T-helper 17 cell (primary cell): ENCODE results near the gene CLSTN2. TPM values are rescaled to one million over a fixed set of nuclear protein-coding genes. Genes with fewer than 3 reads are reported as not detected.

ENCODE experiments used
- ATAC-seq: fragments of 150-1000 bp; cut with Tn5 transposase; 2 replicates; pipeline ENCODE4 v1.10.0; 2021; ENCODE audit warnings: mild to moderate bottlenecking, moderate library complexity
- DNase-seq, 3 donors: peaks; one replicate each; pipeline versions ENCODE4 v3.0.0 to v3.0.0-alpha.2; 2020 to 2021
- H3K9me3 ChIP-seq: one replicate; pipeline ENCODE4 v1.7.0; 2013; ENCODE audit warnings: low read length, mild to moderate bottlenecking; ENCODE audit not compliant: control insufficient read depth, poor library complexity, severe bottlenecking
- H3K27ac Mint-ChIP-seq: one replicate; pipeline ENCODE4 v1.8.0; 2022; ENCODE audit warnings: mild to moderate bottlenecking, moderate library complexity, mixed read lengths
- H3K27me3 Mint-ChIP-seq: one replicate; pipeline ENCODE4 v1.8.0; 2022; ENCODE audit warnings: mixed read lengths
- H3K36me3 Mint-ChIP-seq: one replicate; pipeline ENCODE4 v1.8.0; 2022; ENCODE audit warnings: low read depth, mixed read lengths
- H3K4me1 Mint-ChIP-seq: one replicate; pipeline ENCODE4 v1.8.0; 2022; ENCODE audit warnings: mild to moderate bottlenecking, mixed read lengths
- H3K4me3 Mint-ChIP-seq: one replicate; pipeline ENCODE4 v1.8.0; 2022; ENCODE audit warnings: mild to moderate bottlenecking, moderate library complexity, mixed read lengths
- total RNA-seq, 4 donors: library from RNA in 2 of 4; stranded (reverse) in 2 of 4; gene quantifications; one replicate each; pipeline ENCODE4 v1.2.3 and lab custom pipeline; 2022 to 2026

The CLSTN2 gene
- total RNA-seq, 2 donors from 2014 or later, result not detected

DNA sequence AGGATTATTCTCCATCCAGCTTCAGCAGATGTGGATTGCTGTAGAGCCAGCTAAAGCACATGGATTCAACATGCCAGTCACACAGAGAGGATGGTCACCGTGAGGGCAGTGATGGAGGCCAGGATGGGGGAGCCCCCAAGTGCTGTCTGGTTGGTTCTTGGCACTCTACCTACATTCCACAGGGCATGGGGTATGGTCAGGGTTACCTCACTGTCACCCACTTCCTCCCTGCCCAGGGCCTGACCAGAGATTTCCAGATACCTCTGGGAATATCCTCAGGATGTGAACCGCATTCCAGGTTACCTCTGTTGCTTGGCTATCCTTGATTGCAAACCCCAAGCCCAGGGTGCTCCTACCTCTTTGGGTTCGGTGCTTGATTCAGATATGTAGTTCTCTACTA lies 595.6 kb downstream of the CLSTN2 start:
- H3K27me3 Mint-ChIP-seq, result no peaks in the 10 kb centered on the region
- H3K4me1 Mint-ChIP-seq, result no peaks in the 10 kb centered on the region
- no peak overlapping the region for H3K27ac Mint-ChIP-seq
- ATAC-seq, result no peak
- no peak for DNase-seq
- H3K9me3 ChIP-seq, result no peaks in the 10 kb centered on the region
- no peak overlapping the region for H3K4me3 Mint-ChIP-seq
- H3K36me3 Mint-ChIP-seq, result no peaks in the 10 kb centered on the region

DNA sequence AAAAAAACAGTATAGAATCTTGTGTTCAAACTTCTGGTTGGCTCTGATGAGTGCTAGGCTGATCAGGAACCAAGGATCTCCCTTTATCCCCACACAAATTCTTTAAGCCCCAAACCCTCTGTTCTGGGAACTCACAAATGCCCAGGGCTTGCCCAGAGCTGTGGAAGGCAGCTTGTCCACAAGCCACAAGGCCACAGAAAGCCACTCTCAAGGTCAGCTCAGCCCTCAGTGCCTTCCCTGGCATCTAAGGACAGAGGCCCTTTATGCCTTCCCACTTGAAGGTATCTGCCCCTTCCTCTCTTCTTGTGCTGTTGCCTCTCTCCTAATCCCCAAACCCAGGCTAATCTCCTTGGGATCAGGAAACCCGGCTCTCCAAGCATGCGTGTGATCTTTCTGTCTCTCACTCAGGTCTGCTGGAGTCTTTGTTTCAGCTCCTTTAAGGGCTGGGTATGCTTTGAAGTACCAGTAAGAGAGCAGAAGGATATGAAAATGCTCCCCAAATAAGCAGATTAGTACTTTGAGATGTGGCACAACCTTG lies 597.9 kb downstream of the CLSTN2 start:
- DNase-seq (no peak), ATAC-seq (no peak)
- no peaks in the 10 kb centered on the region for H3K9me3 ChIP-seq
- H3K27ac Mint-ChIP-seq, result no peak overlapping the region
- no peak overlapping the region for H3K4me3 Mint-ChIP-seq
- no peaks in the 10 kb centered on the region for H3K4me1 Mint-ChIP-seq
- no peaks in the 10 kb centered on the region for H3K36me3 Mint-ChIP-seq
- peaks cover 5% of the 10 kb centered on the region for H3K27me3 Mint-ChIP-seq

DNA sequence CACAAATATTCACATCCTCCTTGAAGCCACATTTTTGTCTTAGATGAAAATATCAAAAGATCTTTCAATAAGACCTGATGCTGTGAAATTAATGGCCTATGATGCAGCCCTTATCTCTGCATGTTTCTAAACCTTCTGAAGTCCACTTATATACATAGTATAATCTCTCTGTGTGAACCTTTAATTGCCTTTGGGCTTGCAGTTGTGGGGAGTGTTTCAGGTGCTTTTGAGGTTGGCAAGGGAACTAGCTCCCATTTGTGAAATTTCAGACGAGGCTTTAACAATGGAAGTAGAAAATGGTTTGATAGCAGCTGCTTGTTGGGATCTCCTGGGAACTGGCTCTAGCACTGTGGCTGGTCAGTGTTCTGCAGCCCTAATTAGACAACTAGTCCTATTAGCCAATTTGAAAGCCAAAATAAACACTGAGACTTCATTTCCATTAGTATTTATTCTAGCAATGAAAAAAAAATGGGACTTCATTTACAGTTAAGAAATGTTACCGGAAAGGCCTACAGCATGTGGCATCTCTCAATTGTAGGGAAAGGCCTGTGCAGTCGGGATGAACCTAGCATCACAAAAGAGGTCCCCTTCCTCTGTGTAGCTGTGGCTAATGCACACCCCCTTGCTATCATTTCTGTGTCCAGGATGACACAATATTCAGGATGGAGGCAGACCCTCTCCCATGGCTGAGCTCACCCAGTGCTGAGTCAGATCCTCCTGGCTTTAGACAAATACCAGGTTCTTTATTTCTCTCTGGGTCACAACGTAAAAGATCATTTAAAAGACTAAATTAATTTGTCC lies 602.1 kb downstream of the CLSTN2 start:
- H3K9me3 ChIP-seq, result no peaks in the 10 kb centered on the region
- H3K36me3 Mint-ChIP-seq, result no peaks in the 10 kb centered on the region
- H3K4me1 Mint-ChIP-seq, result no peaks in the 10 kb centered on the region
- ATAC-seq (no peak), DNase-seq (no peak)
- H3K27ac Mint-ChIP-seq, result no peak overlapping the region
- H3K27me3 Mint-ChIP-seq, result peaks cover 7% of the 10 kb centered on the region
- H3K4me3 Mint-ChIP-seq, result no peak overlapping the region

DNA sequence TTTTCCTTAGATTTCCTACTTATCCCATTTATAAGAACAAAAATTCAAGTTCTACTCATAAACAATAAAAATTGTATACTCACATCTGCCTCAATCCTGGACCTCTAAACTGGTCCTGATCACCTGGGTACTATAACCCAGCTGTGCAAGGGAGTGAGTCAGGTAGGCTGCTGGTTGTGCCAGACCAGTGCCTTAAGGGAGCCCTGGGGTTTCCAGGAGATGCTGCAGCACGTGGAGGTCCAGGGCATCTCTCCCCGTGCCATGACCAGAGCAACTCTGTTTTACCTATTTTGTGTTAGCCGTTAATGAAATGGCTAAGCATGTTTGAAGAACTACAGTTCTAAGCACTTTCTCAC lies 602.7 kb downstream of the CLSTN2 start:
- Mint-ChIP-seq H3K27me3 (peaks cover 7% of the 10 kb centered on the region), H3K4me1 (no peaks in the 10 kb centered on the region), H3K36me3 (no peaks in the 10 kb centered on the region), H3K4me3 (no peak overlapping the region), H3K27ac (no peak overlapping the region)
- no peak for ATAC-seq
- no peak for DNase-seq
- H3K9me3 ChIP-seq, result no peaks in the 10 kb centered on the region

DNA sequence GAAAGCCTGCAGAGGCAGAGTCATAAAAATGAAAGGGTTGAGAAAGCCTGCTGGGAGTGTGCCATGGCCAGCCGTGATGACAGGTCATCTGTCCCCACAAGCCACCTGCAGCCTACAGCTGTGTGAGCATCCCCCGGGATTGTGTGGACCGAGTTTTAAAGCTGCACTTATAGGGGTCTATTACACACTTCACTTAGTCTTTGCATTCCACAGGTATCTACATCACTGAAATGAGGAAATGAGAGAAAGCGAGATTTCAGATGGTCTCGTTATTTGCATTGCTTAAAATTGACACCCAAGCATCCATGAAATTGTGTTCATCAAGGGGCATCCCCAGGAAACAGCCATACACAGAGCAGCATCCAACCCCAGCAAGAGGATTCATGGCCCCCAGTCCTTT lies 605.3 kb downstream of the CLSTN2 start:
- ATAC-seq, result no peak
- no peaks in the 10 kb centered on the region for H3K9me3 ChIP-seq
- no peak for DNase-seq
- H3K36me3 Mint-ChIP-seq, result no peaks in the 10 kb centered on the region
- no peaks in the 10 kb centered on the region for H3K4me1 Mint-ChIP-seq
- H3K4me3 Mint-ChIP-seq, result no peak overlapping the region
- peaks cover 8% of the 10 kb centered on the region for H3K27me3 Mint-ChIP-seq
- H3K27ac Mint-ChIP-seq, result no peak overlapping the region

DNA sequence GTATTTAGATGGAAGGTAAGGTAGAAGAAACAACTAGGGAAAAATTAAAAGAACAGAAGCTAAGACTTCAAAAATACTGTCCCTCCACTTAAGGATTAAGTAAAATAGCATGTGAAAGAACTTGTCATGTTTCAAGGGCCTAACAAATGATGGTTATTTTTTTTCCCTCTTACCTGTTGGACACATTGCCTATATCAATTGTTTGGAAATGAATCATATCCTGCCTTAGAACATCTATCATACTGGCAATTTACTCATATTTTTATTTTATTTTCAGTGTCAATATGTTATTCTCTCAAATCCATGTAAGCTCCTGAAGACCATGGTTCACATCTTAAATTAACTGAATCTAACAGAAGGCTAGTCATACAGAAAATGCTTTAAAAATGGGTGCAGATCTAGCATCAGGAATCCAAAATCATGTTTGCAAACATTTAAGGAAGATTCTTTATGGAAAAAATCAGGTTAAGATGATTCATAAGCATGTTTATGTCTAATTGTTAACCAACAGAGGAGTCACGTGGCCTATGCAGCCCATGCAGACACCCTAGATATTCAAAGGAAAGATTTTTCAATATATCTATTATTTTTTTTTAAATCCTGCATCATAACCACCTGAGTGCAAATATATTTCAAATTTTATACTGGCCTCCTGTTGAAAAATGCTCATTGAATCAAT lies 607.1 kb downstream of the CLSTN2 start:
- ATAC-seq (no peak), DNase-seq (no peak)
- Mint-ChIP-seq H3K36me3 (no peaks in the 10 kb centered on the region), H3K27me3 (peaks cover 12% of the 10 kb centered on the region), H3K27ac (no peak overlapping the region), H3K4me1 (no peaks in the 10 kb centered on the region), H3K4me3 (no peak overlapping the region)
- H3K9me3 ChIP-seq, result no peaks in the 10 kb centered on the region

DNA sequence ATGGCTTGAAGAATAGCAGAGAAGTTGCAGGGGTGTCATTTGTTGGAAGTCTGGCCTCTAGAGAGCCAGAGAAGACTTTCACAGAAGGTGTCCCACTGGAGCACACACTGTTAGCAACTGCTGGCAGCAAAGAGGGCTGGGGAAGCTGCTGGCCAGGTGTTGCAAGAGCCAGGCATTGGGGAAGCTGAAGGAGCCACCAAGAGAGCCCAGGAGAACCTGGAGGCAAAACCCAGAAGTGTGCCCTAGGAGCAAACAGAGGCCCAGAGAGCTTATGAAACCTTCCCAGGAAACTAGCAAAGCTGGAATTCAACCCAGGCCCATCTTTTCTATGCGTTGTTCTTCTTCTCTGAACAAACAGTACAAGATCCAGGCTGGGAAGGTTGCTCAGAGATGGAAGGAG lies 610.2 kb downstream of the CLSTN2 start:
- H3K4me1 Mint-ChIP-seq, result no peaks in the 10 kb centered on the region
- H3K4me3 Mint-ChIP-seq, result no peak overlapping the region
- DNase-seq (no peak), ATAC-seq (no peak)
- no peak overlapping the region for H3K27ac Mint-ChIP-seq
- no peaks in the 10 kb centered on the region for H3K9me3 ChIP-seq
- H3K36me3 Mint-ChIP-seq, result no peaks in the 10 kb centered on the region
- H3K27me3 Mint-ChIP-seq, result peaks cover 5% of the 10 kb centered on the region

DNA sequence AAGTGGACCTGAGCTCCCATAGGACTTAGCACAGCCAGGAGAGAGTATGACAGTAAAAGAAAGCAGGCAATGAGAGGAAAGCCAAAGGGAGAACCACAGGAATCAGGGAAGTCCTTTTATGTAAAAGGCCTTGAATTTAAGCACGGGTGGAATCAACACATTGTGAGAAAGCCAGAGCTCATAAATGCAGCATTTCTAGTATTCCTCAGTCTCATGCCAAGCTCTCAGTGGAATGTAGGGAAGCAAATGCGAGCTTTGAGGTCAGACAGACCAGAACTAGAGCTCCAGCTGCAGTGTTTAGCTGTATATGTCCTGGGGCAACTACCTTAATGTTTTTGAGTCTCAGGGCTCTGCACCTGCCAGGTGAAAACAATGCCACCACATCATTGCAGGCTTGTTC lies 610.8 kb downstream of the CLSTN2 start:
- DNase-seq (no peak), ATAC-seq (no peak)
- H3K9me3 ChIP-seq, result no peaks in the 10 kb centered on the region
- peaks cover 5% of the 10 kb centered on the region for H3K27me3 Mint-ChIP-seq
- H3K36me3 Mint-ChIP-seq, result no peaks in the 10 kb centered on the region
- no peaks in the 10 kb centered on the region for H3K4me1 Mint-ChIP-seq
- no peak overlapping the region for H3K27ac Mint-ChIP-seq
- no peak overlapping the region for H3K4me3 Mint-ChIP-seq

DNA sequence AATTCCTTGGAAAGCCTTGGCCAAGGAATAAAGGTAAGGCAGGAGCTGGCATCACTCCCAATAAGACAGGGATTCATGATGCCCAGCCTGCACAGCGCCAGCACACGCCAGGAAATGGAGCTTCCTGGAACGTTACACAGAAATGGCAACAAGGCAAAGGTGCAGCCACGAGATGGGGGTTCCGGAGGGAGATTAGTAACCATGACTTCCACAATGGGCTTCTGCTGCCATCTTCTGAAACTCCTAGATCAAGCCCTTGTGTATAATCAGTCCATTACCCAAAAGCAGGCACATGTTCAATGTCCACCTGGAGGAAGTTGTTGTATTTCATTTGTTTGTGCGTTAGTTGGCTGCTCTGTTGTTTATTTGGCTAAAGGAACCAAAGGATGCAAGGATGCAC lies 611.7 kb downstream of the CLSTN2 start:
- no peaks in the 10 kb centered on the region for H3K4me1 Mint-ChIP-seq
- peaks cover 5% of the 10 kb centered on the region for H3K27me3 Mint-ChIP-seq
- DNase-seq (no peak), ATAC-seq (no peak)
- no peak overlapping the region for H3K4me3 Mint-ChIP-seq
- H3K9me3 ChIP-seq, result no peaks in the 10 kb centered on the region
- no peaks in the 10 kb centered on the region for H3K36me3 Mint-ChIP-seq
- no peak overlapping the region for H3K27ac Mint-ChIP-seq

DNA sequence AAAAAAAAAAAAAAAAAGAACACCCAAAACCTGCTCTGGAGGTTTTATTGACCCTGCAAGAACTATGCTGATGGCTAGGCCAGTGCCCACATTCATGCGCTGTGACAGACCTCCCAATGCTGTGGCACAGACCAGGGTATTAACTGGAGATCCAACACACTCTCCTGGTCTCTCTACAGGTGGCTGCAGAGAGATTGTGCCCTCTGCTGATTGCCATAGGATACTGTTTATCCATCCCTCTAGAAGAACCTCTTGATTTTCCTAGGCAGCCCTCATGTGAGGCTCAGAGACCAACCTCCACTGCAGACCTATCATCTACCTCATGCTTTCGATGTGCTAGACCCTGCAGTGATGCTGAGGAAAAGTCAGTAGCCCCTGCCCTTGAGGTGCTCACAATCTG lies 617.4 kb downstream of the CLSTN2 start:
- DNase-seq, result no peak
- Mint-ChIP-seq H3K27ac (no peak overlapping the region), H3K27me3 (no peaks in the 10 kb centered on the region), H3K36me3 (no peaks in the 10 kb centered on the region), H3K4me3 (no peak overlapping the region), H3K4me1 (no peaks in the 10 kb centered on the region)
- H3K9me3 ChIP-seq, result no peaks in the 10 kb centered on the region
- no peak for ATAC-seq

DNA sequence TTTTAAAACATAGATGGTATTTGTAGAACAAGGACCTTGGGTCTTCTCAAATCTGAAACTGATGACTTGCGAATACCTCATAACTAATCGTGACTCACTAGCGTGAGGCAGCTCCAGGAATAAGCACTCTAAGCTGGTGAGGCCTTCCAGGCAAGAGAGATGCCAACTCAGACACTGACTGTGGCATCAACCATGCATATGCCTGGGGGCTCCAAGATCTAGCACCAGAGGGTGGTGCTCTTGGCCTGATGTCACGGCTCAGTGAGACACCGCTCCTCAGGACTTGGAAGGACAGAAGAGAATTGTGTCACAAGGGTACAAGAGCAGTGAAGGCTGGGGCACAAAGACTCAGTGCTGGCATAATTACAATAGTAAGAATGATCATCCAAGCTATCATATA lies 617.9 kb downstream of the CLSTN2 start:
- no peak for ATAC-seq
- H3K4me3 Mint-ChIP-seq, result no peak overlapping the region
- H3K27me3 Mint-ChIP-seq, result no peaks in the 10 kb centered on the region
- no peaks in the 10 kb centered on the region for H3K4me1 Mint-ChIP-seq
- DNase-seq, result no peak
- H3K36me3 Mint-ChIP-seq, result no peaks in the 10 kb centered on the region
- no peaks in the 10 kb centered on the region for H3K9me3 ChIP-seq
- H3K27ac Mint-ChIP-seq, result no peak overlapping the region

DNA sequence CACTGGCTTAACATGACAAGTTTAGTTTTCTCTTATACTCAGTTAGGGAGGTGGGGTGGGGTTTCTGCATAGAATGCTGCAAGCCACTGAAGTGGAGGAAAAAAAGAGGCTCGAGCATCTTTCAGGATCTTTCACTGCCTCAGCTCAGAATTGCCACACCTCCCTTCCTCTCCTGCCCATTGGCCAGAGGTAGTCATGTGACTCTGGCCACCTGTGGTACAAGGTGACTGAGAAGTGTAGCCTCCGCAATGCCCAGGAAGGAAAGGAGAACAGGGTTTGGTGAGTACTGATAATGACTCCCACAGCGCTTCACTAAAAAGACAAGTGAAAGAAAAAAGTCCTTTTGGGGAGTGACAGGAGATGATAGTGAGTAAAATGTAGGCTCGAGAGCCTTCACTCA lies 618.6 kb downstream of the CLSTN2 start:
- Mint-ChIP-seq H3K36me3 (no peaks in the 10 kb centered on the region), H3K27ac (no peak overlapping the region), H3K4me3 (no peak overlapping the region), H3K27me3 (no peaks in the 10 kb centered on the region), H3K4me1 (no peaks in the 10 kb centered on the region)
- ATAC-seq, result no peak
- no peak for DNase-seq
- no peaks in the 10 kb centered on the region for H3K9me3 ChIP-seq

DNA sequence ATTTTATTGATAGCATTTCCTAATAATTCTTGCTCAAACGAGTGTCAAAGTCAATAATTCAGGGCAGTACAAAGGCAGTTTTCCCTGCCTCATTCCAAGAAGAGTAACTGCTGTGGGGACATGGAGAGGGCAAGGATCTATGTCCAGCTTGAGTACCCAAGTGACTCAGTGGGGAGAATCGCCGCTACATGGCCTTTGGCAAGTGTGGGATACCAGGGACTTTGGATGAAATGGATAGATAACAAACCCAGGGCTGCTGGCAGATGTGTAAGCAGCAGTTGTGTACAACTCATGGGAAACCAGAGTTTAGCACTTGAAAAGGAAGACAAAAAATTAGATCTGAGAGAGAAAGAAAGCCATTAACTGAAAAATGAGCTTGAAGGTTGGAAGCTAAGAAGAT lies 620.7 kb downstream of the CLSTN2 start:
- ATAC-seq (no peak), DNase-seq (no peak)
- Mint-ChIP-seq H3K27ac (no peak overlapping the region), H3K27me3 (no peaks in the 10 kb centered on the region), H3K4me3 (no peak overlapping the region), H3K36me3 (no peaks in the 10 kb centered on the region), H3K4me1 (no peaks in the 10 kb centered on the region)
- no peaks in the 10 kb centered on the region for H3K9me3 ChIP-seq

DNA sequence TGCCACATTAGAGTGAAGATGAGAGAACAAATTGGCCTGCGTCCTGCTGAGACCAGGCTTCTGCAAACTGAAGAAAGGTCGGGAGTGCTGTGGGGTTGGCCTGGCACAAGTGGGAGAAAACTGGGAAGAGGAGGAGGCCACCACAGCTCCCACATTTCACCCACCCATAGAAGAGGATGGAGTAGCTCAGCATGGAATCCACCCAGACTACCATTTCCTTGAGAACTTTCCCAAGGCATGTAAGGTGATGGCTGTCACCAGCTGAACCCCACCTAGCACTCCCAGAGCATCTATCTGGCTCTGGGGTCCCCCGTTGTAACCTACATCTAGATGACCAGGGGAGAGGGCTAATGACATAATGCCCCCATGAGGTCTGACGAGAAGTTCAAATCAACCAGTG lies 622.5 kb downstream of the CLSTN2 start:
- no peaks in the 10 kb centered on the region for H3K9me3 ChIP-seq
- H3K27me3 Mint-ChIP-seq, result no peaks in the 10 kb centered on the region
- H3K4me1 Mint-ChIP-seq, result no peaks in the 10 kb centered on the region
- no peaks in the 10 kb centered on the region for H3K36me3 Mint-ChIP-seq
- ATAC-seq (no peak), DNase-seq (no peak)
- H3K27ac Mint-ChIP-seq, result no peak overlapping the region
- H3K4me3 Mint-ChIP-seq, result no peak overlapping the region
